HUDEP-2 (cell line): Measurements from ENCODE around the gene UBXN1.
A peak's percentile ranks its signal among the peaks of the same experiment; 100 is the strongest.
"Not testable (repeated sequence)": the region's sequence is repeated elsewhere in the genome, so short reads cannot be mapped to it uniquely, and the experiment has no call there.

Source experiments
- DNase-seq, 76 experiments: peaks; one replicate each; lab custom pipeline; 2025; ENCODE audit not compliant: unreplicated experiment in 76 of 76; lab: John Stamatoyannopoulos, UW

UBXN1 gene

GRCh38 chr11:62709247-62710000 is 30.6 kb upstream of the UBXN1 start:
- peak in 75 of 76 experiments; percentile 71 to 97 (median 93) for DNase-seq

- peak in 9 of 76 experiments; percentile 11 to 63 (median 35) for DNase-seq
Measured at GRCh38 chr11:62708793-62709192, 29.9 kb upstream of the UBXN1 start.

GRCh38 chr11:62708392-62708791 is 29.5 kb upstream of the UBXN1 start:
- DNase-seq, result peak in 49 of 76 experiments; percentile 5 to 57 (median 30)

- DNase-seq, result peak in 3 of 76 experiments; percentile 5 to 36 (median 6)
Measured at GRCh38 chr11:62707277-62707861, 28.5 kb upstream of the UBXN1 start, which contains the start of the genes BSCL2 and GNG3. Gene BSCL2, minus strand, starts transcription at chr11:62707424. Its CDS starts 229 bp downstream, at chr11:62707195. Gene GNG3, plus strand, starts transcription at chr11:62707676. Its CDS starts 620 bp downstream, at chr11:62708296.

GRCh38 chr11:62706850-62707247 is 28.0 kb upstream of the UBXN1 start:
- DNase-seq, result peak in 4 of 76 experiments; percentile 22 to 51 (median 35)

GRCh38 chr11:62705880-62706849 is 27.3 kb upstream of the UBXN1 start:
- peak in 75 of 76 experiments; percentile 35 to 95 (median 88) for DNase-seq

- DNase-seq, result peak in 11 of 76 experiments; percentile 8 to 57 (median 27)
Measured at GRCh38 chr11:62705413-62705812, 26.5 kb upstream of the UBXN1 start.

GRCh38 chr11:62703921-62704320 is 25.0 kb upstream of the UBXN1 start:
- not testable (repeated sequence) for DNase-seq

- DNase-seq, result no peak
Measured at GRCh38 chr11:62702246-62702645, 23.4 kb upstream of the UBXN1 start.

- peak in 69 of 76 experiments; percentile 9 to 77 (median 62) for DNase-seq
Measured at GRCh38 chr11:62694455-62695167, 15.7 kb upstream of the UBXN1 start.

GRCh38 chr11:62693624-62694023 is 14.8 kb upstream of the UBXN1 start:
- not testable (repeated sequence) for DNase-seq

- no peak for DNase-seq
Measured at GRCh38 chr11:62689421-62690183, 10.7 kb upstream of the UBXN1 start, which contains the start of gene LRRN4CL. Gene LRRN4CL, minus strand, starts transcription at chr11:62689530. Its CDS starts 1,022 bp downstream, at chr11:62688508.

- no peak for DNase-seq
Measured at GRCh38 chr11:62688491-62688890, 9.6 kb upstream of the UBXN1 start.

GRCh38 chr11:62687508-62688396 is 8.9 kb upstream of the UBXN1 start:
- no peak for DNase-seq

GRCh38 chr11:62682518-62682917 is 3.6 kb upstream of the UBXN1 start:
- DNase-seq, result no peak

GRCh38 chr11:62680825-62681240 is 2.0 kb upstream of the UBXN1 start:
- DNase-seq, result peak in 61 of 76 experiments; percentile 9 to 78 (median 41)

GRCh38 chr11:62678433-62678769 is 472 bp downstream of the UBXN1 start:
- DNase-seq, result no peak

GRCh38 chr11:62677714-62678113 is 1.2 kb downstream of the UBXN1 start:
- no peak for DNase-seq
